HepG2 (cell line): Measurements from ENCODE around the gene CSKMT. TPM values are rescaled to one million over a fixed set of nuclear protein-coding genes. Genes with fewer than 3 reads are reported as not detected.

Experiments
- ATF5 ChIP-seq: sonication (generic); formaldehyde crosslinking; IDR thresholded peaks from 2 replicates; pipeline ENCODE4 v1.4.0; 2020; ENCODE audit warnings: mild to moderate bottlenecking, low read depth, missing genetic modification reagents
- BCLAF1 ChIP-seq: fragments of 450-650 bp; IDR thresholded peaks from 2 replicates; pipeline ENCODE4 v1.6.1; 2017; ENCODE audit warnings: mild to moderate bottlenecking
- CREB1 ChIP-seq, 2 experiments: fragments of 450-650 bp in 1 of 2; IDR thresholded peaks; 2 replicates each; pipeline ENCODE4 v1.6.1; 2016 to 2017; ENCODE audit warnings: control low read depth in 1 of 2, mild to moderate bottlenecking in 1 of 2, missing compliant biosample characterization in 1 of 2, missing genetic modification characterization in 1 of 2
- FOXA3 ChIP-seq: IDR thresholded peaks from 2 replicates; pipeline ENCODE4 v1.6.1; 2016; ENCODE audit warnings: missing genetic modification reagents, missing compliant biosample characterization
- FOXO4 ChIP-seq: sonication (generic); formaldehyde crosslinking; conservative IDR thresholded peaks from 2 replicates; pipeline ENCODE4 v1.8.1; 2023; ENCODE audit warnings: missing genetic modification reagents
- HIC2 ChIP-seq: sonication (generic); formaldehyde crosslinking; IDR thresholded peaks from 2 replicates; pipeline ENCODE4 v1.9.0; 2022; ENCODE audit warnings: low read depth, missing genetic modification reagents
- HMG20A ChIP-seq: IDR thresholded peaks from 2 replicates; pipeline ENCODE4 v1.6.1; 2016; ENCODE audit warnings: borderline replicate concordance
- KMT2A ChIP-seq: sonication (generic); formaldehyde crosslinking; IDR thresholded peaks from 2 replicates; pipeline ENCODE4 v1.4.0; 2020; ENCODE audit warnings: missing genetic modification reagents
- SIN3A ChIP-seq: IDR thresholded peaks from 2 replicates; pipeline ENCODE4 v1.6.1; 2011; ENCODE audit warnings: low read depth, mild to moderate bottlenecking, control low read depth, low read length, borderline replicate concordance
- TARDBP ChIP-seq: sonication (generic); formaldehyde crosslinking; IDR thresholded peaks from 2 replicates; pipeline ENCODE4 v1.8.0; 2022; ENCODE audit warnings: mild to moderate bottlenecking, missing genetic modification reagents
- ZC3H4 ChIP-seq: sonication (generic); formaldehyde crosslinking; IDR thresholded peaks from 2 replicates; pipeline ENCODE4 v1.4.0; 2020; ENCODE audit warnings: missing genetic modification reagents, borderline replicate concordance
- ZMYM3 ChIP-seq: sonication (generic); formaldehyde crosslinking; IDR thresholded peaks from 2 replicates; pipeline ENCODE4 v1.5.1; 2020; ENCODE audit warnings: mild to moderate bottlenecking, missing genetic modification reagents
- ZNF18 ChIP-seq: sonication (generic); formaldehyde crosslinking; IDR thresholded peaks from 2 replicates; pipeline ENCODE4 v1.8.0; 2022; ENCODE audit warnings: mild to moderate bottlenecking, missing genetic modification reagents; ENCODE audit not compliant: insufficient replicate concordance
- ZNF296 ChIP-seq: sonication (generic); formaldehyde crosslinking; conservative IDR thresholded peaks from 2 replicates; pipeline ENCODE4 v1.5.0; 2020; ENCODE audit warnings: mild to moderate bottlenecking, missing genetic modification reagents
- ZNF557 ChIP-seq: sonication (generic); formaldehyde crosslinking; IDR thresholded peaks from 2 replicates; pipeline ENCODE4 v1.4.0; 2020; ENCODE audit warnings: missing genetic modification reagents
- ZNF710 ChIP-seq: sonication (generic); formaldehyde crosslinking; IDR thresholded peaks from 2 replicates; pipeline ENCODE4 v1.5.0; 2020; ENCODE audit warnings: mild to moderate bottlenecking, missing genetic modification reagents, borderline replicate concordance
- ZNF850 ChIP-seq: sonication (generic); formaldehyde crosslinking; conservative IDR thresholded peaks from 2 replicates; pipeline ENCODE4 v1.9.0; 2021; ENCODE audit warnings: mild to moderate bottlenecking, missing genetic modification reagents
- polyA plus RNA-seq, 8 experiments: library from polyadenylated mRNA; depleted of rRNA in 3 of 8; stranded (reverse) in 7 of 8; unstranded in 1 of 8; fragments of >200 nt; fragmentation: Illumina TruSeq in 4 of 8; extraction: Trizol in 4 of 8; gene quantifications; 2 replicates each; pipeline versions ENCODE4 v1.2.1 to v1.2.3, GENCODE V29; 2011 to 2016; ENCODE audit warnings: low read depth in 4 of 8, missing spikeins in 1 of 8, mixed read lengths in 1 of 8; ENCODE audit not compliant: insufficient read depth in 1 of 8
- total RNA-seq, 5 experiments: library from RNA; depleted of rRNA; stranded (reverse); fragments of >200 nt; fragmentation: Illumina TruSeq; extraction: Trizol; gene quantifications; 2 replicates each; pipeline ENCODE4 v1.2.3, GENCODE V29; 2016; ENCODE audit warnings: low read depth in 1 of 5

Gene CSKMT
- total and polyA plus RNA-seq, 2 of the 13 experiments (the other 11 are each of a cell fraction or from before 2014, with no cell fraction given) = 7.6 to 31.8 TPM

GRCh38 chr11:62705880-62706849 lies 41.1 kb downstream of the CSKMT start (continued):
- no peak for TF ChIP-seq BCLAF1
- no peak for TF ChIP-seq HMG20A (CRISPR knock-in tag)
- TF ChIP-seq ZMYM3 (CRISPR knock-in tag) = no peak
- TF ChIP-seq ZNF18 = no peak
- no peak for TF ChIP-seq ZNF850 (CRISPR knock-in tag)
- TF ChIP-seq FOXO4 (CRISPR knock-in tag) = no peak
- peak; percentile 86; the same call in 1 of the 2 replicates for TF ChIP-seq SIN3A
- TF ChIP-seq ZNF557 (CRISPR knock-in tag) = no peak
- no peak for TF ChIP-seq HIC2 (CRISPR knock-in tag)
- no peak; the same call in 1 of the 2 replicates for TF ChIP-seq TARDBP
- TF ChIP-seq FOXA3 = no peak
- no peak for TF ChIP-seq ATF5 (CRISPR knock-in tag)
- no peak for TF ChIP-seq ZC3H4
- 0 out of 2 replicates have a peak, but pooled peaks have one; percentile 47 for TF ChIP-seq KMT2A
- no peak for TF ChIP-seq ZNF710 (CRISPR knock-in tag)
- TF ChIP-seq ZNF296 (CRISPR knock-in tag) = no peak
- TF ChIP-seq CREB1 (IDR thresholded peaks at IDR 0.05) = 0 out of 2 replicates have a peak, but pooled peaks have one; percentile 26
- TF ChIP-seq CREB1 (CRISPR knock-in tag; IDR thresholded peaks at IDR 0.05) = no peak
